OCI-M2 (cell line): ENCODE measurements around the gene SGMS1.

Source experiments
- DNase-seq: peaks from one replicate; lab custom pipeline; 2025; ENCODE audit not compliant: unreplicated experiment; lab: John Stamatoyannopoulos, UW

The SGMS1 gene

DNA sequence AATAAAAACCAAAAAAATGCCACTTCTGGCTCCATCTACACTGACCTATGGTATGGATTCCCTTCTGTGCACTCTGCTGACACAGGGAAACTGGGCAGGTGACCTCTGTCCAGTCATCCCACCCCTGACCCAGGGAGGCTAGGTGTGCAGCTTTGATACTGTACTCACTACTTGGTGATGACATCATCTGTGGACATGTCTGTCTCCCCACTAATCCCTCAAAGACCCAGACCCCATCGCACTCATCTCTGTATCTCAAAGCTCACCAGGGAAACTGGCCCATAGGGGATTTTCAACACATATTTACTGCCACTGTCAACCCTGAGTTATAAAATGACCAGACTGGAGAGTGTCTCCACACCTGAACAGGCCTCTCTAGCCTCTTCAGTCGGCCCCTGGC, 10.6 kb downstream of the SGMS1 start:
- DNase-seq: no peak

DNA sequence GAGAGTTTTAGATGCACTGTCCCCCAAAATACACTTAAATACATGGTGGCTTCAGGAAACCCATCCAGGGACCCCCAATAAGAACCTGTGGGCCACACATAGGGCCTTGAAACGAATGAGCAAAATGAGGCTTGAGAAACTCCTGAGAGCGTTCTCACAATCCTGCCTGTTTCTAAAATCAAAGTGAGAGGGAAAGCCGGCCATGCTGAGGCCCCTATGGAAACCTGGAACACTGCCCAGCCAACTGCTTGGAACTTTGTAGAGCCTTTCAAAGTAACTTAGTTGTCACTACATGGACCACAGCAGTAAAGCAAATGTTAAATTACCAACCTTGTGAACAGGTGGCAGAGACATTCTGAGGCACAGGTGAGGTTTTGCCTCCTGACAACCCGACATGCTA, 13.4 kb downstream of the SGMS1 start:
- no peak for DNase-seq

- no peak for DNase-seq
Observed at GRCh38 chr10:50607356-50607925, 16.3 kb downstream of the SGMS1 start.

DNA sequence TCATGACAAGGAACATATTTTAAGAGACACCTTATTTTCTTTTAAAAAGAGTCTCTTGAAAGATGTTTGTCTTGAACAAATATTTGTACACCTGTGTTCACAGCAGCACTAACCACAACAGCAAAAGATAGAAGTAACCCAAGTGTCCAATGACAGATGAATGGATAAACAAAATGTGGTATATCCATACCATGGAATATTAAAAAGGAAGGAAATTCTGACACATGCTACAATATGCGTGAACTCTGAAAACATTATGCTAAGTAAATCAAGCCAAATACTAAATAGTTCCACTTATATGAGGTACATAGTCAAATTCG, 17.8 kb downstream of the SGMS1 start:
- DNase-seq: no peak

GRCh38 chr10:50605269-50605950, 18.3 kb downstream of the SGMS1 start:
- DNase-seq: no peak

- DNase-seq: no peak
Observed at GRCh38 chr10:50604809-50605208, 18.9 kb downstream of the SGMS1 start.

GRCh38 chr10:50604049-50604640, 19.6 kb downstream of the SGMS1 start:
- DNase-seq: no peak

GRCh38 chr10:50603151-50603850, 20.5 kb downstream of the SGMS1 start:
- no peak for DNase-seq

- DNase-seq: no peak
Observed at GRCh38 chr10:50601974-50602373, 21.8 kb downstream of the SGMS1 start.

DNA sequence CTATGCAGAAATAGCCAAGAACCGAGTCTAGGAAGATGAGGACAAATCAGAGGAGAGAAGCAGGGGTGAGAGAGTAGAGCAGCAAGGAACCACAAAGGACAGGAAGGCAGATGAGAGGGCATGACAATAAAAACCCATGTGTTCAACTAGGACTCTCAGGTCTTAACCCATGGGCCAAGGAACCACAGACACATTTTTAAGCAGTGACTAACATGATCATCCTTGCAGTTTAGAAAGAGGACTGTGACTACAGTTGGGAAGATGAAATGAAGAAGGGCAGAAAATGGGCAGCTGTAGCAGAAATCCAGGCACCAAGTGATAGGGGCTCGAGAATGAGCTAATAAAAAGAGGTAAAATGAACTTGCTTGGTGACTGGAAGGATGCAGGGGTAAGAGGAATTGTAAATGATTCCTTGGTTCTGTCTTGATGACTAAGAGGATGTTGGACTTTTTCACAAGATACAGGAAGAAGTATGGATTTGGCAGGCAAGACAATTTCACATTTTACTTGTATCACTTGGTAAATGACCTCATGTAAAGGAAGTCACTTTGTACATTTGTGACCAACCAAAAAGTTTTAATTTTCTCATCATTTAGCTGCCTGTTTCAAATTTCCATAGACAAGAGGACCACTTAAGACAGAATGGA, 22.8 kb downstream of the SGMS1 start:
- no peak for DNase-seq

GRCh38 chr10:50600286-50600685, 23.5 kb downstream of the SGMS1 start:
- DNase-seq: no peak

DNA sequence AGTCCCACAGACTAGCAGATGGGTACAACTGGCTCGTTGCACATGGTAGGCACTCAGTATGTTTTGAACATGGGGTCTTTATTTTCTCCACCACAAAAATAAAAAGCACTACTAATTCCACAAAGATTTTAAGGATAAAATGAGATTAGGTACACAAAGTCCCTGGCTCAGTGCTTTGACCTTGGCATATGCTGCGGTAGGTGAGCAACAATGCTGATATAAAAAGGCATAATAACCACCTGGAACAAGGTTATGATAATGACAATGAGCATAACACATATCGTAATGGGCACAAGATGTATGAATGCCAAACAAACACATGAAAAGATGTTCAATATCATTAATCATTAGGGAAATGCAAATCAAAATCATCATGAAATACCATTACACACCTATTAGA, 26.9 kb downstream of the SGMS1 start:
- no peak for DNase-seq

GRCh38 chr10:50596456-50596855, 27.3 kb downstream of the SGMS1 start:
- DNase-seq: no peak

DNA sequence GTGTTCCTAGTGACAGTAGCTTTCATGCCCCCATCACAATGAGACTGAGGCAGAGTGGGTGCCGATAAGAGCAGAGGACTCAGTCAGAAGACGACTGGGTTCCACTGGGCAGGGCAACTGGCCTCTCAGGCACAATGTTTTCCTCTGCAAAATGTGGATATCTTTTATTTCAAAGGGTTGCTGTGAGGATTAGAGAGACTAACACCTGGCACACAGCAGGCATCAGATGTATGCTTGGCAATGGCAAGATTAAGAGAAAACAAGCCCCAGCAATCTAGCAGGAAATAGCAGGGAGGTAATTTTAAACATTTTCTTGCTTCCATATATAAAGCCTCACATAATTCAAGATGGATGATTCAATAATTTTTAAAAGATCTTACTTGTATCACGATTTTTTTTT, 28.0 kb downstream of the SGMS1 start:
- DNase-seq: no peak

GRCh38 chr10:50593523-50594376, 30.0 kb downstream of the SGMS1 start:
- no peak for DNase-seq

DNA sequence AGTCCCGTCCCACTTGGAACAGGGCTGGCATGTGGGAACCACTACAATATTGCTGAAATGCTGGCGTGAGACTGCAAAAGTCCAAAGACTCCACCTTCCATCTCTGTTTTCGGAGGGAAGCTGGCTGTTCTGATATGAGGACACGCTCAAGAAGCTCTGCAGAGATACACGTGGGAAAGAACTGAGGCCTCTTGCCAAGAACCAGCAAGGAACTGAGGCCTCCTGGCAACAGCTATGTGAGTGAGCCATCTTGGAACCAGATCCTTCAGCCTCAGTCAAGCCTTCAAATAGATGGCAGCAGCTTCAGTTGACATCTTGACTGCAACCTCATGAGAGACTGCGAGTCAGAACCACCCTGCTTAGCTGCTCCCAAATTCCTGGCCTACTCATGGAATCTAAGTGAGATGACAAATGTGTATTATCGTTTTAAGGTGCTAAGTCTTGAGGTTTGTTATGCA, 30.8 kb downstream of the SGMS1 start:
- no peak for DNase-seq

DNA sequence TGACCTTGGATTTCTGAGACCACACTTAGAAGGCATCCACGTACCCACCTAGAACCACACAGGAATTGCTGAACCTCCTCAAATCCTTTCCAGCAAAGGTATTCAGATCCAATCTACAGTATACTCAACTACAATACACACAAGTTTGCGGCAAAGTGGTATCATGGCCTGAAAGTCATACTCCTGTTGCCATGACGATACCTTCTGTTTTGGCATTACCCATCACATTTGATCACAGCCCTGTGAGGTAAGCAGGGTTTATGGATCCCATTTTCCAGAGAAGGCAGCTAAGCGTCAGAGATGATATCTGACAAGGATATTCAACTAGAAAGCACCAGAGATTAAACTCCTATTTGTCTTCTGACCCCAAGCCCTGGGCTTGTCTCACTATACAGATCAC, 32.8 kb downstream of the SGMS1 start:
- no peak for DNase-seq

DNA sequence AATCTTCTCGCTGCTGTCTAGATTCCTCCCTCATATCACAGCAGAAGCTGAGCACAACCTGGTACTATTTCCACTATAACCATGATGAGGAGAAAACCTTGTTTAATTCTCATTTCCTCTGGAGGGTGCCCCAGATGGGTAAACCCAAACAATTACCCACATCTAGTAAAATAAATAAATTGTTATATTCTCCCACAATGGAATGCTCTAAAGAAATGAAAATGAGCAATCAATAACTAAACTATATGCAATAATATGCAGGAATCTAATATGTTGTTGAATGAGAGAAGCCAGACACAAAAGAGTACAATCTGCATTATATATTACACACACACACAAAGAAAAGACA, 37.0 kb downstream of the SGMS1 start:
- no peak for DNase-seq

DNA sequence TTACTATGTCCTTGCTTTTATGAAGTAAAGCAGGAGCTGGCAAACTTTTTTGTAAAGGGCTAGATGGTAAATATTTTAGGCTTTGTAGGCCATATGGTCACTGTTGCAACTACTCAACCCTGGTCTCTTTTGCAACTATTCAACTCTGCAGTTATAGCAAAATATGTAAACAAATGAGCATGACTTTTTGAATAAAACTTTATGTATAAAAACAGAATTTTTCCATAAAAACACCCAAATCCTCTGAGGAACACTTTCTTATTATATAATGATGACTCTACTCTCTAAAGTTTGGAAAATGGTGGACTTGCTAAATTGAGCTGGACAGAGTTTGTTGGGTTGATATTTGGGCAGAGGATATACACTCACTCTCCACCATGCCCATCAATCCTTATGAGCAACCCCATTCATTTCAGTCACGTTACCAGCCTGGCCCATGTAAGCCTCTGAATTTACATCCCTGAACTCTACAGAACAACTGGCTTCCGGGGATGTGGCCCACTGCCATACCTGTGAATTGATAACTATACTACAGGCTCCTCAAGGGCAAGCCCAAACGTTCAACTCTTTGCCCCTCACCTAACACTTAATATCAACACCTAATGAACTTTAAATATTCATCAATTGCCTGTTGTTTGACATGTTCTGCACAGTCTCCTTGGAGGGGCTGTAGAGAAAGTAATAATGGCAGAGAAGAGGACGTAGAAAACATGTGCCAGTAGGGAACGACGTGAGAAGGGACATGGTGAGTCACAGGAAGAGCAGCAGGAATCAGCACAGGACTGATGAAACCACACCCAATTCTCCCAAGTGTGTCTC, 37.6 kb downstream of the SGMS1 start:
- no peak for DNase-seq
